ENCODE measurements around the gene LTO1. TPM values are rescaled to one million over a fixed set of nuclear protein-coding genes. Genes with fewer than 3 reads are reported as not detected.

The LTO1 gene
- total RNA-seq, 1 experiment from 2014 or later, result 36.7 TPM

- H3K9me3 Mint-ChIP-seq (ENCODE audit: low read depth, unreplicated experiment), result no peaks in the 10 kb centered on the region
- intact Hi-C loops (cut with micrococcal nuclease; ENCODE audit: unreplicated experiment), result no loop called here
- TF ChIP-seq CTCF (IDR thresholded peaks at IDR 0.05; ENCODE audit: unreplicated experiment), result no peak
- no TSS peak for BruUV-seq (replicated peaks)
- CTCF ChIA-PET, result no interaction called here
- H3K36me3 Mint-ChIP-seq (ENCODE audit: insufficient read depth, unreplicated experiment), result no peaks in the 10 kb centered on the region
- H3K4me1 Mint-ChIP-seq (ENCODE audit: low read depth, unreplicated experiment), result no peaks in the 10 kb centered on the region
- H3K27me3 Mint-ChIP-seq (ENCODE audit: unreplicated experiment), result peaks cover 36% of the 10 kb centered on the region
- no peak overlapping the region for H3K4me3 Mint-ChIP-seq (ENCODE audit: low read depth, unreplicated experiment)
- H3K27ac Mint-ChIP-seq (ENCODE audit: unreplicated experiment), result no peak overlapping the region
- no peak for DNase-seq
These were observed 37.0 kb upstream of the LTO1 start for GRCh38 chr11:69711822-69712801.

GRCh38 chr11:69708736-69709401 is 33.7 kb upstream of the LTO1 start:
- Mint-ChIP-seq H3K27me3 (ENCODE audit: unreplicated experiment) (peaks cover 31% of the 10 kb centered on the region), H3K27ac (ENCODE audit: unreplicated experiment) (no peak overlapping the region), H3K4me3 (ENCODE audit: low read depth, unreplicated experiment) (no peak overlapping the region), H3K4me1 (ENCODE audit: low read depth, unreplicated experiment) (no peaks in the 10 kb centered on the region), H3K36me3 (ENCODE audit: insufficient read depth, unreplicated experiment) (no peaks in the 10 kb centered on the region), H3K9me3 (ENCODE audit: low read depth, unreplicated experiment) (no peaks in the 10 kb centered on the region)
- CTCF ChIA-PET, result interaction anchor here (0.6 kb wide), 1 partner anchor 25 kb away, joined by 6 read pairs; no protein-coding TSS in a partner anchor
- intact Hi-C loops (cut with micrococcal nuclease; ENCODE audit: unreplicated experiment), result no loop called here
- no peak for DNase-seq
- TF ChIP-seq CTCF (IDR thresholded peaks at IDR 0.05; ENCODE audit: unreplicated experiment), result no peak
- no TSS peak for BruUV-seq (replicated peaks)

GRCh38 chr11:69707176-69707575 is 32.0 kb upstream of the LTO1 start:
- Mint-ChIP-seq H3K27ac (ENCODE audit: unreplicated experiment) (no peak overlapping the region), H3K36me3 (ENCODE audit: insufficient read depth, unreplicated experiment) (no peaks in the 10 kb centered on the region), H3K27me3 (ENCODE audit: unreplicated experiment) (peaks cover 43% of the 10 kb centered on the region), H3K4me1 (ENCODE audit: low read depth, unreplicated experiment) (no peaks in the 10 kb centered on the region), H3K4me3 (ENCODE audit: low read depth, unreplicated experiment) (no peak overlapping the region), H3K9me3 (ENCODE audit: low read depth, unreplicated experiment) (no peaks in the 10 kb centered on the region)
- CTCF ChIA-PET, result interaction anchor here (0.6 to 1.0 kb wide), 2 partner anchors 191 to 194 kb away, joined by 5 to 9 read pairs; no protein-coding TSS in a partner anchor
- TF ChIP-seq CTCF (IDR thresholded peaks at IDR 0.05; ENCODE audit: unreplicated experiment), result no peak
- BruUV-seq (replicated peaks), result no TSS peak
- no peak for DNase-seq
- intact Hi-C loops (cut with micrococcal nuclease; ENCODE audit: unreplicated experiment), result no loop called here

GRCh38 chr11:69705901-69706787 is 31.0 kb upstream of the LTO1 start:
- no peaks in the 10 kb centered on the region for H3K36me3 Mint-ChIP-seq (ENCODE audit: insufficient read depth, unreplicated experiment)
- no peaks in the 10 kb centered on the region for H3K9me3 Mint-ChIP-seq (ENCODE audit: low read depth, unreplicated experiment)
- no peak for TF ChIP-seq CTCF (IDR thresholded peaks at IDR 0.05; ENCODE audit: unreplicated experiment)
- peaks cover 43% of the 10 kb centered on the region for H3K27me3 Mint-ChIP-seq (ENCODE audit: unreplicated experiment)
- no peak overlapping the region for H3K4me3 Mint-ChIP-seq (ENCODE audit: low read depth, unreplicated experiment)
- no peak for DNase-seq
- H3K4me1 Mint-ChIP-seq (ENCODE audit: low read depth, unreplicated experiment), result no peaks in the 10 kb centered on the region
- intact Hi-C loops (cut with micrococcal nuclease; ENCODE audit: unreplicated experiment), result no loop called here
- BruUV-seq (replicated peaks), result no TSS peak
- CTCF ChIA-PET, result no interaction called here
- H3K27ac Mint-ChIP-seq (ENCODE audit: unreplicated experiment), result no peak overlapping the region
